K562 (cell line): ENCODE measurements around the gene GYS1. TPM values are rescaled to one million over a fixed set of nuclear protein-coding genes. Genes with fewer than 3 reads are reported as not detected.

Source experiments
- BCOR ChIP-seq: fragments of 450-650 bp; IDR thresholded peaks from 2 replicates; pipeline ENCODE4 v1.6.1; 2016
- BRCA1 ChIP-seq, 2 experiments: fragments of 450-650 bp in 1 of 2; sonication (generic) in 1 of 2; formaldehyde crosslinking in 1 of 2; IDR thresholded peaks; 2 replicates each; pipeline versions ENCODE4 v1.5.0 to v1.6.1; 2017 to 2020; ENCODE audit warnings: mild to moderate bottlenecking in 1 of 2, missing genetic modification reagents in 1 of 2
- CTCFL ChIP-seq: IDR thresholded peaks from 2 replicates; pipeline ENCODE4 v1.6.1; 2011; ENCODE audit warnings: borderline replicate concordance, low read depth, mild to moderate bottlenecking, moderate library complexity, low read length; ENCODE audit not compliant: insufficient read depth, poor library complexity, severe bottlenecking
- FOSL1 ChIP-seq: fragments of 200-800 bp; sonication (Bioruptor generic); conservative IDR thresholded peaks from 2 replicates; pipeline ENCODE4 v1.6.1; 2016; ENCODE audit warnings: missing genetic modification characterization, missing compliant biosample characterization
- HMBOX1 ChIP-seq: sonication (generic); IDR thresholded peaks from 2 replicates; pipeline ENCODE4 v1.6.1; 2016
- JUNB ChIP-seq: fragments of 450-650 bp; formaldehyde crosslinking; conservative IDR thresholded peaks from 2 replicates; pipeline ENCODE4 v1.4.0; 2020; ENCODE audit warnings: mild to moderate bottlenecking
- KDM2B ChIP-seq: fragments of 250-450 bp; sonication (Bioruptor Pico); IDR thresholded peaks from 2 replicates; pipeline ENCODE4 v1.8.0; 2021; ENCODE audit warnings: mild to moderate bottlenecking, moderate library complexity
- KHSRP ChIP-seq: fragments of 450-650 bp; IDR thresholded peaks from 2 replicates; pipeline ENCODE4 v1.6.1; 2017
- LCOR ChIP-seq: sonication (generic); formaldehyde crosslinking; IDR thresholded peaks from 2 replicates; pipeline ENCODE4 v1.8.0; 2022; ENCODE audit warnings: mild to moderate bottlenecking, missing genetic modification reagents
- PCBP2 ChIP-seq: fragments of 200-400 bp; formaldehyde crosslinking; IDR thresholded peaks from 2 replicates; pipeline ENCODE4 v1.6.1; 2018; ENCODE audit warnings: low read length, low read depth, mild to moderate bottlenecking, moderate library complexity; ENCODE audit not compliant: poor library complexity, severe bottlenecking
- PTRF ChIP-seq: fragments of 450-650 bp; IDR thresholded peaks from 2 replicates; pipeline ENCODE4 v1.6.1; 2016; ENCODE audit warnings: mild to moderate bottlenecking, missing genetic modification characterization, missing compliant biosample characterization
- RAD21 ChIP-seq, 2 experiments: fragments of 250-450 bp in 1 of 2; fragments of 450-650 bp in 1 of 2; sonication (Bioruptor Pico) in 1 of 2; formaldehyde crosslinking in 1 of 2; IDR thresholded peaks in 1 of 2; conservative IDR thresholded peaks in 1 of 2; 2 replicates each; pipeline versions ENCODE4 v1.4.0 to v1.8.0; 2020 to 2022; ENCODE audit warnings: mild to moderate bottlenecking in 2 of 2, moderate library complexity in 1 of 2
- SAFB ChIP-seq: fragments of 200-400 bp; formaldehyde crosslinking; IDR thresholded peaks from 2 replicates; pipeline ENCODE4 v1.6.1; 2017; ENCODE audit warnings: low read depth, low read length, borderline replicate concordance
- SP2 ChIP-seq: IDR thresholded peaks from 2 replicates; pipeline ENCODE4 v1.6.1; 2011; ENCODE audit warnings: mild to moderate bottlenecking, low read depth, low read length, moderate library complexity; ENCODE audit not compliant: poor library complexity, severe bottlenecking; ENCODE audit errors: extremely low read depth
- TCF3 ChIP-seq: sonication (generic); formaldehyde crosslinking; IDR thresholded peaks from 2 replicates; pipeline ENCODE4 v1.4.0; 2020; ENCODE audit warnings: mild to moderate bottlenecking, missing genetic modification reagents
- TEAD4 ChIP-seq, 2 experiments: sonication (generic) in 1 of 2; formaldehyde crosslinking in 1 of 2; IDR thresholded peaks; 2 replicates each; pipeline versions ENCODE4 v1.6.1 to v1.8.0; 2012 to 2022; ENCODE audit warnings: borderline replicate concordance in 1 of 2, inconsistent platforms in 1 of 2, low read length in 1 of 2, mild to moderate bottlenecking in 1 of 2, missing genetic modification reagents in 1 of 2
- ZBTB1 ChIP-seq: sonication (generic); formaldehyde crosslinking; IDR thresholded peaks from 2 replicates; pipeline ENCODE4 v1.8.1; 2023; ENCODE audit warnings: missing genetic modification reagents, low read depth, mild to moderate bottlenecking, borderline replicate concordance
- ZFPM2 ChIP-seq: fragments of 250-450 bp; sonication (Bioruptor Pico); IDR thresholded peaks from 2 replicates; pipeline ENCODE4 v1.5.1; 2022; ENCODE audit warnings: mild to moderate bottlenecking
- ZNF280A ChIP-seq: fragments of 450-650 bp; IDR thresholded peaks from 2 replicates; pipeline ENCODE4 v1.6.1; 2018; ENCODE audit warnings: mild to moderate bottlenecking, low read depth; ENCODE audit not compliant: partially characterized antibody
- ZNF282 ChIP-seq: sonication (generic); formaldehyde crosslinking; IDR thresholded peaks from 2 replicates; pipeline ENCODE4 v1.8.1; 2023; ENCODE audit warnings: missing genetic modification reagents
- ZNF449 ChIP-seq: fragments of 250-450 bp; sonication (Bioruptor Pico); IDR thresholded peaks from 2 replicates; pipeline ENCODE4 v1.8.0; 2022; ENCODE audit warnings: moderate library complexity, mild to moderate bottlenecking, inconsistent platforms
- polyA plus RNA-seq, 8 experiments: library from polyadenylated mRNA; depleted of rRNA in 4 of 8; stranded (reverse) in 5 of 8; unstranded in 3 of 8; fragments of >200 nt; fragmentation: Nextera tagmentation in 2 of 8; fragmentation: Illumina TruSeq in 1 of 8; extraction: Ambion mirVana in 2 of 8; extraction: Trizol in 1 of 8; gene quantifications; 2 replicates each; pipeline versions ENCODE4 v1.2.1 to v1.2.3, GENCODE V29; 2011 to 2014; ENCODE audit warnings: inconsistent platforms in 1 of 8, missing spikeins in 1 of 8
- total RNA-seq, 7 experiments: library from RNA; depleted of rRNA in 6 of 7; stranded (reverse); fragments of >200 nt in 6 of 7; fragmentation: Illumina TruSeq in 2 of 7; extraction: Trizol in 2 of 7; gene quantifications; 2 replicates each; pipeline versions ENCODE4 v1.2.1 to v1.2.3, GENCODE V29; 2011 to 2021; ENCODE audit warnings: low replicate concordance in 1 of 7

GYS1 gene
- total and polyA plus RNA-seq, 9 of the 15 experiments (the other 6 are each of a cell fraction or from before 2014, with no cell fraction given) = 1.9 to 31.1 (median 15.2) TPM

- TF ChIP-seq ZNF280A (no peak), SAFB (no peak), FOSL1 (tag) (no peak; the same call in 1 of the 2 replicates), HMBOX1 (peak; percentile 18; the same call in 1 of the 2 replicates), ZFPM2 (CRISPR knock-in tag) (no peak), JUNB (CRISPR knock-in tag) (no peak), KDM2B (CRISPR knock-in tag) (peak; percentile 69; the same call in 1 of the 2 replicates), PCBP2 (no peak), BCOR (peak; percentile 42), TCF3 (CRISPR knock-in tag) (peak; percentile 55), SP2 (peak; percentile 63), KHSRP (no peak), BRCA1 (IDR thresholded peaks at IDR 0.05) (no peak), BRCA1 (CRISPR knock-in tag; IDR thresholded peaks at IDR 0.05) (no peak), CTCFL (no peak), LCOR (CRISPR knock-in tag) (peak; percentile 94), ZNF449 (CRISPR knock-in tag) (no peak), TEAD4 (IDR thresholded peaks at IDR 0.05; ENCODE audit: low read length) (peak; percentile 70), TEAD4 (CRISPR knock-in tag; IDR thresholded peaks at IDR 0.05; ENCODE audit: borderline replicate concordance) (no peak), PTRF (tag) (no peak), ZBTB1 (peak; percentile 46; the same call in 1 of the 2 replicates), RAD21 (CRISPR knock-in tag; conservative IDR thresholded peaks at IDR 0.05 in 1 of 2, IDR thresholded peaks at IDR 0.05 in 1 of 2) (peak in 1 of 2 experiments; percentile 21; a peak in 2 of 4 replicates), ZNF282 (peak; percentile 95; the same call in 1 of the 2 replicates)
Measured at GRCh38 chr19:48965040-48965805, 27.9 kb downstream of the GYS1 start, which contains the start of gene FTL (continued).
